ES-I3 (cell line): ENCODE data around the gene GALNT9.
"Not testable (repeated sequence)": the region's sequence is repeated elsewhere in the genome, so short reads cannot be mapped to it uniquely, and the experiment has no call there.

Experiments
- H3K36me3 ChIP-seq: 2 replicates; pipeline ENCODE4 v1.6.1; 2013; ENCODE audit warnings: mild to moderate bottlenecking, low read length, control low read depth, moderate library complexity; ENCODE audit not compliant: insufficient read depth
- H3K4me1 ChIP-seq: 2 replicates; pipeline ENCODE4 v1.6.1; 2013; ENCODE audit warnings: mild to moderate bottlenecking, control low read depth, low read length; ENCODE audit not compliant: insufficient read depth
- H3K9ac ChIP-seq: 2 replicates; pipeline ENCODE4 v1.6.1; 2013; ENCODE audit warnings: low read depth, mild to moderate bottlenecking, low read length, moderate library complexity
- H3K9me3 ChIP-seq: 2 replicates; pipeline ENCODE4 v1.6.1; 2013; ENCODE audit warnings: mild to moderate bottlenecking, low read length, moderate library complexity; ENCODE audit not compliant: control insufficient read depth, insufficient read depth

GALNT9 gene

GRCh38 chr12:132156573-132157325 is 172.6 kb downstream of the GALNT9 start:
- Histone ChIP-seq H3K9ac (no peak overlapping the region), H3K4me1 (no peaks in the 10 kb centered on the region), H3K9me3 (no peaks in the 10 kb centered on the region), H3K36me3 (no peaks in the 10 kb centered on the region; the same call in 1 of the 2 replicates)

GRCh38 chr12:132155771-132156572 is 173.4 kb downstream of the GALNT9 start:
- Histone ChIP-seq H3K9me3 (no peaks in the 10 kb centered on the region), H3K36me3 (no peaks in the 10 kb centered on the region; the same call in 1 of the 2 replicates), H3K4me1 (no peaks in the 10 kb centered on the region), H3K9ac (no peak overlapping the region)

GRCh38 chr12:132154941-132155770 is 174.2 kb downstream of the GALNT9 start:
- H3K4me1 ChIP-seq = no peaks in the 10 kb centered on the region
- H3K9ac ChIP-seq = no peak overlapping the region
- H3K36me3 ChIP-seq = no peaks in the 10 kb centered on the region; the same call in 1 of the 2 replicates
- H3K9me3 ChIP-seq = no peaks in the 10 kb centered on the region

- Histone ChIP-seq H3K36me3 (no peaks in the 10 kb centered on the region; the same call in 1 of the 2 replicates), H3K4me1 (no peaks in the 10 kb centered on the region), H3K9ac (no peak overlapping the region), H3K9me3 (no peaks in the 10 kb centered on the region)
Measured at GRCh38 chr12:132154341-132154761, 175.0 kb downstream of the GALNT9 start.

- Histone ChIP-seq H3K4me1 (no peaks in the 10 kb centered on the region), H3K9me3 (no peaks in the 10 kb centered on the region), H3K9ac (no peak overlapping the region), H3K36me3 (no peaks in the 10 kb centered on the region; the same call in 1 of the 2 replicates)
Measured at GRCh38 chr12:132153501-132154340, 175.7 kb downstream of the GALNT9 start.

GRCh38 chr12:132152953-132153352 is 176.4 kb downstream of the GALNT9 start:
- no peaks in the 10 kb centered on the region; the same call in 1 of the 2 replicates for H3K36me3 ChIP-seq
- no peaks in the 10 kb centered on the region for H3K9me3 ChIP-seq
- H3K4me1 ChIP-seq = no peaks in the 10 kb centered on the region

GRCh38 chr12:132152411-132152821 is 177.0 kb downstream of the GALNT9 start:
- H3K4me1 ChIP-seq = no peaks in the 10 kb centered on the region
- H3K36me3 ChIP-seq = no peaks in the 10 kb centered on the region; the same call in 1 of the 2 replicates
- H3K9me3 ChIP-seq = no peaks in the 10 kb centered on the region
- H3K9ac ChIP-seq = no peak overlapping the region

More at GRCh38 chr12:132152953-132153352, 176.4 kb downstream of the GALNT9 start:
- H3K9ac ChIP-seq = no peak overlapping the region

GRCh38 chr12:132151766-132152410 is 177.5 kb downstream of the GALNT9 start:
- Histone ChIP-seq H3K4me1 (no peaks in the 10 kb centered on the region), H3K36me3 (no peaks in the 10 kb centered on the region; the same call in 1 of the 2 replicates), H3K9ac (no peak overlapping the region), H3K9me3 (no peaks in the 10 kb centered on the region)

- Histone ChIP-seq H3K9ac (no peak overlapping the region), H3K36me3 (no peaks in the 10 kb centered on the region; the same call in 1 of the 2 replicates), H3K9me3 (no peaks in the 10 kb centered on the region), H3K4me1 (no peaks in the 10 kb centered on the region)
Measured at GRCh38 chr12:132151145-132151765, 178.1 kb downstream of the GALNT9 start.

GRCh38 chr12:132150780-132151144 is 178.6 kb downstream of the GALNT9 start:
- Histone ChIP-seq H3K4me1 (no peaks in the 10 kb centered on the region), H3K9ac (no peak overlapping the region), H3K9me3 (no peaks in the 10 kb centered on the region), H3K36me3 (no peaks in the 10 kb centered on the region; the same call in 1 of the 2 replicates)

GRCh38 chr12:132149526-132149925 is 179.9 kb downstream of the GALNT9 start:
- not testable (repeated sequence) for H3K9me3 ChIP-seq, H3K4me1 ChIP-seq, H3K9ac ChIP-seq, H3K36me3 ChIP-seq

- Histone ChIP-seq H3K36me3 (no peaks in the 10 kb centered on the region; the same call in 1 of the 2 replicates), H3K9me3 (no peaks in the 10 kb centered on the region), H3K4me1 (no peaks in the 10 kb centered on the region), H3K9ac (no peak overlapping the region)
Measured at GRCh38 chr12:132148368-132149045, 180.9 kb downstream of the GALNT9 start.
